IMR-90 (cell line): Measurements from ENCODE around the gene UBE3B. TPM values are rescaled to one million over a fixed set of nuclear protein-coding genes. Genes with fewer than 3 reads are reported as not detected.

Experiments
- ATAC-seq: fragments of 200-7000 bp; cut with Tn5 transposase; 2 replicates; pipeline ENCODE4 v1.9.1; 2020; ENCODE audit warnings: low read depth, mild to moderate bottlenecking, moderate library complexity
- BruUV-seq: library from RNA; stranded (reverse); fragments of 400-500 nt; replicated peaks from 2 replicates; lab custom pipeline; 2021; lab: Mats Ljungman, UMichigan
- CTCF ChIA-PET: fragments of 300-600 bp; formaldehyde crosslinking; extraction: SDS; loops from one replicate; lab custom pipeline; 2021; ENCODE audit warnings: antibody characterized with exemption; lab: Yijun Ruan, JAX
- POLR2A ChIA-PET: fragments of 300-600 bp; sonication (Branson Sonifier 250); formaldehyde crosslinking; loops from one replicate; lab custom pipeline; 2022; ENCODE audit warnings: antibody characterized with exemption; ENCODE audit not compliant: unreplicated experiment; lab: Charles Lee
- DNase-seq: peaks from one replicate; pipeline ENCODE4 v3.0.0; 2013
- H2AFZ ChIP-seq: replicated peaks from 2 replicates; pipeline ENCODE3; 2013; ENCODE audit warnings: low read length, mild to moderate bottlenecking; ENCODE audit not compliant: poor library complexity
- H2AK5ac ChIP-seq: 2 replicates; pipeline ENCODE4 v1.6.1; 2013; ENCODE audit warnings: low read depth, low read length, inconsistent platforms
- H2AK9ac ChIP-seq: replicated peaks from 2 replicates; pipeline ENCODE3; 2013; ENCODE audit warnings: mild to moderate bottlenecking, low read depth, low read length, moderate library complexity; ENCODE audit not compliant: poor library complexity
- H2BK120ac ChIP-seq: 2 replicates; pipeline ENCODE4 v1.6.1; 2013; ENCODE audit warnings: low read depth, low read length, inconsistent platforms
- H2BK15ac ChIP-seq: 3 replicates; pipeline ENCODE4 v1.6.1; 2013; ENCODE audit warnings: low read depth, low read length, inconsistent platforms
- H2BK20ac ChIP-seq: 2 replicates; pipeline ENCODE4 v1.6.1; 2013; ENCODE audit warnings: low read depth, mild to moderate bottlenecking, inconsistent platforms, low read length, moderate library complexity
- H2BK5ac ChIP-seq: 2 replicates; pipeline ENCODE4 v1.6.1; 2013; ENCODE audit warnings: mild to moderate bottlenecking, low read depth, low read length, inconsistent platforms; ENCODE audit not compliant: poor library complexity, severe bottlenecking
- H3K14ac ChIP-seq: replicated peaks from 2 replicates; pipeline ENCODE4 v1.6.1; 2013; ENCODE audit warnings: low read depth, low read length, inconsistent platforms
- H3K18ac ChIP-seq: 2 replicates; pipeline ENCODE4 v1.6.1; 2013; ENCODE audit warnings: low read depth, low read length, control low read depth
- H3K23ac ChIP-seq: 2 replicates; pipeline ENCODE4 v1.6.1; 2013; ENCODE audit warnings: low read depth, low read length, inconsistent platforms
- H3K27ac ChIP-seq: 2 replicates; pipeline ENCODE4 v1.5.1; 2013; ENCODE audit warnings: mild to moderate bottlenecking, control low read depth, low read length; ENCODE audit not compliant: insufficient read depth
- H3K27me3 ChIP-seq: 2 replicates; pipeline ENCODE4 v1.6.1; 2013; ENCODE audit warnings: low read length; ENCODE audit not compliant: control insufficient read depth, insufficient read depth
- H3K36me3 ChIP-seq: 2 replicates; pipeline ENCODE4 v1.6.1; 2013; ENCODE audit warnings: low read length, mixed read lengths; ENCODE audit not compliant: control insufficient read depth, insufficient read depth
- H3K4ac ChIP-seq: 2 replicates; pipeline ENCODE4 v1.6.1; 2013; ENCODE audit warnings: low read depth, low read length, inconsistent platforms
- H3K4me1 ChIP-seq: 2 replicates; pipeline ENCODE4 v1.6.1; 2013; ENCODE audit warnings: low read length, mixed read lengths; ENCODE audit not compliant: control insufficient read depth, insufficient read depth
- H3K4me2 ChIP-seq: 2 replicates; pipeline ENCODE4 v1.6.1; 2013; ENCODE audit warnings: low read depth, mild to moderate bottlenecking, control low read depth, low read length, moderate library complexity
- H3K4me3 ChIP-seq: 2 replicates; pipeline ENCODE4 v1.5.1; 2013; ENCODE audit warnings: low read depth, mild to moderate bottlenecking, control low read depth, low read length, moderate library complexity; ENCODE audit not compliant: insufficient read depth
- H3K56ac ChIP-seq: 2 replicates; pipeline ENCODE4 v1.6.1; 2013; ENCODE audit warnings: low read length, inconsistent platforms; ENCODE audit not compliant: insufficient read depth; ENCODE audit errors: extremely low read depth
- H3K79me1 ChIP-seq, 2 experiments: 2 replicates each; pipeline ENCODE4 v1.6.1; 2013; ENCODE audit warnings: low read length in 2 of 2, inconsistent platforms in 1 of 2, low read depth in 1 of 2
- H3K9ac ChIP-seq: 2 replicates; pipeline ENCODE4 v1.6.1; 2013; ENCODE audit warnings: low read depth, low read length, control low read depth
- H3K9me1 ChIP-seq: 2 replicates; pipeline ENCODE4 v1.6.1; 2013; ENCODE audit warnings: low read length, inconsistent platforms; ENCODE audit not compliant: insufficient read depth
- H3K9me3 ChIP-seq: 2 replicates; pipeline ENCODE4 v1.6.1; 2013; ENCODE audit warnings: low read length; ENCODE audit not compliant: control insufficient read depth, insufficient read depth
- H4K20me1 ChIP-seq: 2 replicates; pipeline ENCODE4 v1.6.1; 2013; ENCODE audit warnings: low read length, inconsistent platforms; ENCODE audit not compliant: insufficient read depth
- H4K5ac ChIP-seq: 2 replicates; pipeline ENCODE4 v1.6.1; 2013; ENCODE audit warnings: mild to moderate bottlenecking, low read depth, low read length, control low read depth
- H4K8ac ChIP-seq, 2 experiments: 2 replicates each; pipeline ENCODE4 v1.6.1; 2013; ENCODE audit warnings: low read depth in 2 of 2, low read length in 2 of 2, control low read depth in 1 of 2, inconsistent platforms in 1 of 2
- H4K91ac ChIP-seq: 2 replicates; pipeline ENCODE4 v1.6.1; 2013; ENCODE audit warnings: low read depth, low read length, inconsistent platforms; ENCODE audit not compliant: insufficient read depth
- CEBPB ChIP-seq: IDR thresholded peaks from 2 replicates; pipeline ENCODE4 v1.6.1; 2012; ENCODE audit warnings: low read depth, low read length, improper control_type of control experiment
- CHD1 ChIP-seq: IDR thresholded peaks from 2 replicates; pipeline ENCODE4 v1.6.1; 2012; ENCODE audit warnings: low read depth, low read length, improper control_type of control experiment
- ELK1 ChIP-seq: fragments of 150-350 bp; IDR thresholded peaks from 2 replicates; pipeline ENCODE4 v1.6.1; 2016; ENCODE audit warnings: low read depth, mild to moderate bottlenecking, low read length, moderate library complexity, borderline replicate concordance
- FOS ChIP-seq: fragments of 150-350 bp; IDR thresholded peaks from 2 replicates; pipeline ENCODE4 v1.6.1; 2016; ENCODE audit warnings: low read depth, low read length
- MAFK ChIP-seq: IDR thresholded peaks from 2 replicates; pipeline ENCODE4 v1.6.1; 2012; ENCODE audit warnings: low read depth, low read length, improper control_type of control experiment
- MAZ ChIP-seq: IDR thresholded peaks from 2 replicates; pipeline ENCODE4 v1.6.1; 2012; ENCODE audit warnings: low read depth, mild to moderate bottlenecking, low read length, improper control_type of control experiment, moderate library complexity, borderline replicate concordance
- MXI1 ChIP-seq: IDR thresholded peaks from 2 replicates; pipeline ENCODE4 v1.6.1; 2012; ENCODE audit warnings: low read depth, mild to moderate bottlenecking, low read length, moderate library complexity, borderline replicate concordance
- NFE2L2 ChIP-seq: fragments of 150-350 bp; IDR thresholded peaks from 2 replicates; pipeline ENCODE4 v1.6.1; 2016; ENCODE audit warnings: low read depth, mild to moderate bottlenecking, low read length
- POLR2A ChIP-seq: IDR thresholded peaks from 2 replicates; pipeline ENCODE4 v1.6.1; 2012; ENCODE audit warnings: mild to moderate bottlenecking, low read depth, low read length
- RAD21 ChIP-seq: IDR thresholded peaks from 2 replicates; pipeline ENCODE4 v1.6.1; 2012; ENCODE audit warnings: low read length, improper control_type of control experiment
- RCOR1 ChIP-seq: IDR thresholded peaks from 2 replicates; pipeline ENCODE4 v1.6.1; 2012; ENCODE audit warnings: mild to moderate bottlenecking, low read length, improper control_type of control experiment; ENCODE audit not compliant: insufficient replicate concordance
- RFX5 ChIP-seq: IDR thresholded peaks from 2 replicates; pipeline ENCODE4 v1.8.0; 2012; ENCODE audit warnings: low read depth, mild to moderate bottlenecking, low read length, moderate library complexity
- SMC3 ChIP-seq: fragments of 150-350 bp; IDR thresholded peaks from 2 replicates; pipeline ENCODE4 v1.6.1; 2016; ENCODE audit warnings: low read depth, mild to moderate bottlenecking, antibody characterized with exemption, low read length, moderate library complexity
- WGBS, 2 experiments: methylation state at CpG; one replicate each; pipeline versions ENCODE4 v1.1.5 to v1.1.7; 2013; ENCODE audit warnings: missing lambda C conversion rate in 2 of 2; ENCODE audit not compliant: insufficient read length in 1 of 2; ENCODE audit errors: extremely low coverage in 2 of 2; 5-methylcytosine and 5-hydroxymethylcytosine counted together
- dilution Hi-C: fragments of 300-500 bp; cut with HindIII; formaldehyde crosslinking; loops from one replicate; pipeline ENCODE4 v1.14.3; 2018; ENCODE audit warnings: low sequenced_read_pairs; ENCODE audit not compliant: unreplicated experiment
- in situ Hi-C: fragments of 300-500 bp; cut with MboI; formaldehyde crosslinking; loops from 3 replicates; pipeline ENCODE4 v1.14.3; 2019; ENCODE audit warnings: low sequenced_read_pairs, inconsistent platforms, mixed read lengths
- intact Hi-C: fragments of 100-400 bp; cut with micrococcal nuclease; formaldehyde crosslinking; loops from 2 replicates; pipeline ENCODE4 v1.10.0; 2022
- polyA plus RNA-seq, 3 experiments: library from polyadenylated mRNA; depleted of rRNA; stranded (reverse); fragments of >200 nt; gene quantifications; 2 replicates each; pipeline ENCODE4 v1.2.3, GENCODE V29; 2012; ENCODE audit warnings: low replicate concordance in 1 of 3
- total RNA-seq: library from RNA; depleted of rRNA; stranded (reverse); fragments of >200 nt; gene quantifications from 2 replicates; pipeline ENCODE4 v1.2.3, GENCODE V29; 2012
- TF ChIP-seq, protein P1 (sequence below): fragments of 150-350 bp; IDR thresholded peaks from 2 replicates; pipeline ENCODE4 v1.6.1; 2017; ENCODE audit warnings: mild to moderate bottlenecking, antibody characterized with exemption, low read length, low read depth
- TF ChIP-seq, protein P2 (sequence below): conservative IDR thresholded peaks from 2 replicates; pipeline ENCODE4 v1.5.1; 2012; ENCODE audit warnings: mild to moderate bottlenecking, low read depth, low read length, improper control_type of control experiment

The UBE3B gene
- total and polyA plus RNA-seq, 2 of the 4 experiments (the other 2 are of a cell fraction) = 18.8 to 24.9 TPM

- Histone ChIP-seq H3K9me1 (0 out of 2 replicates have a peak, but pooled peaks cover 3% of the 10 kb centered on the region), H3K36me3 (peaks cover 57% of the 10 kb centered on the region), H4K91ac (no peak overlapping the region), H4K20me1 (0 out of 2 replicates have a peak, but pooled peaks cover 3% of the 10 kb centered on the region), H3K4me1 (no peaks in the 10 kb centered on the region), H3K14ac (no peak overlapping the region), H3K18ac (no peak overlapping the region), H3K56ac (no peak overlapping the region), H2BK20ac (no peak overlapping the region), H3K79me1 (no peaks in the 10 kb centered on the region), H2BK120ac (no peak overlapping the region), H4K5ac (no peak overlapping the region), H3K4me3 (no peak overlapping the region), H3K4ac (no peak overlapping the region), H3K4me2 (no peak overlapping the region), H2BK5ac (no peak overlapping the region), H3K9ac (no peak overlapping the region), H3K27me3 (no peaks in the 10 kb centered on the region), H3K9me3 (no peaks in the 10 kb centered on the region), H2BK15ac (no peak overlapping the region), H4K8ac (no peak overlapping the region), H3K23ac (no peak overlapping the region), H3K27ac (no peak overlapping the region), H2AFZ (no peak overlapping the region), H2AK5ac (no peak overlapping the region), H2AK9ac (no peak overlapping the region)
- ChIA-PET POLR2A (no interaction called here), CTCF (no interaction called here)
- in situ Hi-C loops = no loop called here
- no TSS peak for BruUV-seq
- dilution Hi-C loops = no loop called here
- DNase-seq (peak; percentile 11), ATAC-seq (peak; percentile 59)
- intact Hi-C loops = no loop called here
- WGBS, 2 experiments = 60% methylated on average over 1 of the region's 1 CpG; no CpG with 5 or more reads in 1 of the 2 experiments
- TF ChIP-seq MAFK = no peak
- no peak for TF ChIP-seq RFX5
- no peak for TF ChIP-seq MAZ
- TF ChIP-seq ELK1 = no peak
- TF ChIP-seq MXI1 = no peak
- no peak for TF ChIP-seq CEBPB
- no peak for TF ChIP-seq SMC3
- TF ChIP-seq RAD21 = no peak
- no peak for TF ChIP-seq NFE2L2
- no peak for TF ChIP-seq POLR2A
- TF ChIP-seq, protein P1, sequence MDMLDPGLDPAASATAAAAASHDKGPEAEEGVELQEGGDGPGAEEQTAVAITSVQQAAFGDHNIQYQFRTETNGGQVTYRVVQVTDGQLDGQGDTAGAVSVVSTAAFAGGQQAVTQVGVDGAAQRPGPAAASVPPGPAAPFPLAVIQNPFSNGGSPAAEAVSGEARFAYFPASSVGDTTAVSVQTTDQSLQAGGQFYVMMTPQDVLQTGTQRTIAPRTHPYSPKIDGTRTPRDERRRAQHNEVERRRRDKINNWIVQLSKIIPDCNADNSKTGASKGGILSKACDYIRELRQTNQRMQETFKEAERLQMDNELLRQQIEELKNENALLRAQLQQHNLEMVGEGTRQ = no peak
- TF ChIP-seq FOS = no peak
- no peak for TF ChIP-seq RCOR1
- TF ChIP-seq, protein P2, sequence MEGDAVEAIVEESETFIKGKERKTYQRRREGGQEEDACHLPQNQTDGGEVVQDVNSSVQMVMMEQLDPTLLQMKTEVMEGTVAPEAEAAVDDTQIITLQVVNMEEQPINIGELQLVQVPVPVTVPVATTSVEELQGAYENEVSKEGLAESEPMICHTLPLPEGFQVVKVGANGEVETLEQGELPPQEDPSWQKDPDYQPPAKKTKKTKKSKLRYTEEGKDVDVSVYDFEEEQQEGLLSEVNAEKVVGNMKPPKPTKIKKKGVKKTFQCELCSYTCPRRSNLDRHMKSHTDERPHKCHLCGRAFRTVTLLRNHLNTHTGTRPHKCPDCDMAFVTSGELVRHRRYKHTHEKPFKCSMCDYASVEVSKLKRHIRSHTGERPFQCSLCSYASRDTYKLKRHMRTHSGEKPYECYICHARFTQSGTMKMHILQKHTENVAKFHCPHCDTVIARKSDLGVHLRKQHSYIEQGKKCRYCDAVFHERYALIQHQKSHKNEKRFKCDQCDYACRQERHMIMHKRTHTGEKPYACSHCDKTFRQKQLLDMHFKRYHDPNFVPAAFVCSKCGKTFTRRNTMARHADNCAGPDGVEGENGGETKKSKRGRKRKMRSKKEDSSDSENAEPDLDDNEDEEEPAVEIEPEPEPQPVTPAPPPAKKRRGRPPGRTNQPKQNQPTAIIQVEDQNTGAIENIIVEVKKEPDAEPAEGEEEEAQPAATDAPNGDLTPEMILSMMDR = no peak
- TF ChIP-seq CHD1 = no peak
Measured at GRCh38 chr12:109512608-109513007, 35.2 kb downstream of the UBE3B start.
